ENCODE data around the gene CCDC91. TPM values are rescaled to one million over a fixed set of nuclear protein-coding genes. Genes with fewer than 3 reads are reported as not detected.

CCDC91 gene
- total and polyA plus RNA-seq, 2 of the 4 experiments (the other 2 are of a cell fraction), result 8.6 to 14.7 TPM

GRCh38 chr12:28231248-28231647 is 41.0 kb downstream of the CCDC91 start:
- in situ Hi-C loops (cut with MboI; ENCODE audit: low sequenced_read_pairs) (no loop called here), dilution Hi-C loops (cut with HindIII; ENCODE audit: low sequenced_read_pairs, unreplicated experiment) (no loop called here), intact Hi-C loops (cut with micrococcal nuclease) (no loop called here)
- no TSS peak for BruUV-seq (replicated peaks)
- DNase-seq, result no peak
- H3K79me1 ChIP-seq (ENCODE audit: low read depth in 1 of 2, low read length in 2 of 2), result peaks cover 4 to 7% of the 10 kb centered on the region in 2 experiments; a peak in 2 of 4 replicates
- H2BK5ac ChIP-seq (ENCODE audit: low read depth, low read length, poor library complexity, severe bottlenecking), result no peak overlapping the region
- no peak overlapping the region for H2AK5ac ChIP-seq (ENCODE audit: low read depth, low read length)
- no peak overlapping the region for H3K4ac ChIP-seq (ENCODE audit: low read depth, low read length)
- H3K27ac ChIP-seq (ENCODE audit: insufficient read depth, low read length), result no peak overlapping the region
- no peaks in the 10 kb centered on the region for H4K20me1 ChIP-seq (ENCODE audit: insufficient read depth, low read length)
- no peak overlapping the region for H3K14ac ChIP-seq (replicated peaks; ENCODE audit: low read depth, low read length)
- no peak overlapping the region for H3K4me2 ChIP-seq (ENCODE audit: low read depth, low read length)
- no peak overlapping the region for H3K56ac ChIP-seq (ENCODE audit: extremely low read depth, insufficient read depth, low read length)
- TF ChIP-seq MAFK (IDR thresholded peaks at IDR 0.05; ENCODE audit: low read depth, low read length) (no peak), CEBPB (IDR thresholded peaks at IDR 0.05; ENCODE audit: low read depth, low read length) (no peak), MAZ (IDR thresholded peaks at IDR 0.05; ENCODE audit: borderline replicate concordance, low read depth, low read length) (no peak), BHLHE40 (IDR thresholded peaks at IDR 0.05; ENCODE audit: low read depth, low read length) (no peak), MXI1 (IDR thresholded peaks at IDR 0.05; ENCODE audit: borderline replicate concordance, low read depth, low read length) (no peak)
- ChIA-PET POLR2A (ENCODE audit: unreplicated experiment) (no interaction called here), CTCF (no interaction called here)
- no peaks in the 10 kb centered on the region for H3K4me1 ChIP-seq (ENCODE audit: control insufficient read depth, insufficient read depth, low read length)
- no peak overlapping the region for H2BK120ac ChIP-seq (ENCODE audit: low read depth, low read length)
- no peak overlapping the region for H4K5ac ChIP-seq (ENCODE audit: low read depth, low read length)
- no peak for ATAC-seq (ENCODE audit: low read depth)
- no peak overlapping the region for H3K9ac ChIP-seq (ENCODE audit: low read depth, low read length)
- no peak overlapping the region for H2BK15ac ChIP-seq (ENCODE audit: low read depth, low read length)
- H3K9me3 ChIP-seq (ENCODE audit: control insufficient read depth, insufficient read depth, low read length), result no peaks in the 10 kb centered on the region
- no peak overlapping the region for H2AK9ac ChIP-seq (replicated peaks; ENCODE audit: low read depth, low read length, poor library complexity)
- 0 out of 2 replicates have a peak, but pooled peaks cover 1% of the 10 kb centered on the region for H3K36me3 ChIP-seq (ENCODE audit: control insufficient read depth, insufficient read depth, low read length)
- H2AFZ ChIP-seq (replicated peaks; ENCODE audit: low read length, poor library complexity), result no peak overlapping the region
- no peak overlapping the region for H3K18ac ChIP-seq (ENCODE audit: low read depth, low read length)
- H4K8ac ChIP-seq (ENCODE audit: low read depth in 2 of 2, low read length in 2 of 2), result no peak overlapping the region
- no peak overlapping the region for H3K4me3 ChIP-seq (ENCODE audit: insufficient read depth, low read depth, low read length)
- no peak overlapping the region for H4K91ac ChIP-seq (ENCODE audit: insufficient read depth, low read depth, low read length)
- H3K9me1 ChIP-seq (ENCODE audit: insufficient read depth, low read length), result no peaks in the 10 kb centered on the region; the same call in 1 of the 2 replicates
- H3K27me3 ChIP-seq (ENCODE audit: control insufficient read depth, insufficient read depth, low read length), result no peaks in the 10 kb centered on the region
- no peak overlapping the region for H2BK20ac ChIP-seq (ENCODE audit: low read depth, low read length)
- H3K23ac ChIP-seq (ENCODE audit: low read depth, low read length), result no peak overlapping the region

Measured in IMR-90 (cell line).